Breast epithelium (tissue), 4 donors: ENCODE data around the gene PTPRN2. TPM values are rescaled to one million over a fixed set of nuclear protein-coding genes. Genes with fewer than 3 reads are reported as not detected.

Source experiments
- DNase-seq, 2 donors: peaks; one replicate each; pipeline ENCODE4 v3.0.0-alpha.2; 2019; ENCODE audit warnings: low spot score in 2 of 2
- H3K27ac ChIP-seq, 2 donors: fragments of 200-600 bp; sonication (generic) in 1 of 2; one replicate each; pipeline ENCODE4 v1.5.1; 2016 to 2019; ENCODE audit warnings: mild to moderate bottlenecking in 1 of 2
- H3K27me3 ChIP-seq, 2 donors: fragments of 200-600 bp; sonication (generic) in 1 of 2; one replicate each; pipeline versions ENCODE4 v1.5.1 to v1.6.0; 2017 to 2019; ENCODE audit warnings: control low read depth in 1 of 2, mild to moderate bottlenecking in 1 of 2
- H3K36me3 ChIP-seq: fragments of 200-600 bp; one replicate; pipeline ENCODE4 v1.5.1; 2019
- H3K4me1 ChIP-seq, 2 donors: fragments of 200-600 bp; sonication (generic); one replicate each; pipeline ENCODE4 v1.5.1; 2016 to 2019; ENCODE audit warnings: control low read depth in 1 of 2
- H3K4me3 ChIP-seq, 3 donors: fragments of 200-600 bp; sonication (generic); 1 replicate in 2 of 3; 2 replicates in 1 of 3; pipeline ENCODE4 v1.5.1; 2016 to 2019; ENCODE audit warnings: mild to moderate bottlenecking in 3 of 3, moderate library complexity in 2 of 3
- H3K9me3 ChIP-seq, 2 donors: fragments of 200-600 bp; sonication (generic) in 1 of 2; one replicate each; pipeline ENCODE4 v1.5.1; 2016 to 2019; ENCODE audit warnings: control low read depth in 1 of 2
- CTCF ChIP-seq, 3 donors: fragments of 450-650 bp; IDR thresholded peaks; one replicate each; pipeline ENCODE4 v1.5.1; 2016 to 2017; ENCODE audit warnings: antibody characterized with exemption in 3 of 3, mild to moderate bottlenecking in 3 of 3, moderate library complexity in 3 of 3
- POLR2A ChIP-seq: fragments of 450-650 bp; IDR thresholded peaks from one replicate; pipeline ENCODE4 v1.6.1; 2016; ENCODE audit warnings: antibody characterized with exemption, mild to moderate bottlenecking, moderate library complexity
- POLR2AphosphoS5 ChIP-seq, 3 donors: sonication (generic); formaldehyde crosslinking; IDR thresholded peaks; one replicate each; pipeline ENCODE4 v1.6.1; 2017; ENCODE audit warnings: antibody characterized with exemption in 3 of 3
- intact Hi-C: fragments of 100-400 bp; cut with DNase I; formaldehyde crosslinking; loops from one replicate; pipeline ENCODE4 v1.15.1; 2023; ENCODE audit warnings: low total_unique reads
- total RNA-seq, 3 donors: library from RNA; depleted of rRNA; stranded (reverse); fragments of >200 nt; gene quantifications; one replicate each; pipeline ENCODE4 v1.1.0, GENCODE V29; 2016

The PTPRN2 gene
- total RNA-seq, 3 donors from 2014 or later = 1.6 to 2.2 (median 2.2) TPM

- TF ChIP-seq POLR2AphosphoS5 (IDR thresholded peaks at IDR 0.05) = no peak
- DNase-seq = no peak
- intact Hi-C loops = no loop called here
- peaks cover 0 to 7% of the 10 kb centered on the region in 2 donors for H3K27me3 ChIP-seq
- H3K9me3 ChIP-seq = peaks cover 0 to 9% of the 10 kb centered on the region in 2 donors
- no peaks in the 10 kb centered on the region for H3K36me3 ChIP-seq
- no peaks in the 10 kb centered on the region for H3K4me1 ChIP-seq
- no peak overlapping the region for H3K4me3 ChIP-seq
- no peak overlapping the region for H3K27ac ChIP-seq
Observed at GRCh38 chr7:157543276-157543675, 1044.3 kb downstream of the PTPRN2 start.

GRCh38 chr7:157542068-157543021, 1045.3 kb downstream of the PTPRN2 start:
- TF ChIP-seq POLR2A (no peak), POLR2AphosphoS5 (IDR thresholded peaks at IDR 0.05) (no peak), CTCF (IDR thresholded peaks at IDR 0.05) (no peak)
- no peak for DNase-seq
- Histone ChIP-seq H3K9me3 (peaks cover 0 to 9% of the 10 kb centered on the region in 2 donors), H3K36me3 (no peaks in the 10 kb centered on the region), H3K4me3 (no peak overlapping the region), H3K27me3 (peaks cover 0 to 7% of the 10 kb centered on the region in 2 donors), H3K4me1 (no peaks in the 10 kb centered on the region), H3K27ac (no peak overlapping the region)
- intact Hi-C loops = no loop called here

- intact Hi-C loops = no loop called here
- TF ChIP-seq POLR2A = no peak
- TF ChIP-seq CTCF (IDR thresholded peaks at IDR 0.05) = no peak
- no peak for TF ChIP-seq POLR2AphosphoS5 (IDR thresholded peaks at IDR 0.05)
Observed at GRCh38 chr7:157541295-157542067, 1046.1 kb downstream of the PTPRN2 start.

GRCh38 chr7:157540606-157541294, 1046.9 kb downstream of the PTPRN2 start:
- intact Hi-C loops = no loop called here

More at GRCh38 chr7:157541295-157542067, 1046.1 kb downstream of the PTPRN2 start:
- Histone ChIP-seq H3K36me3 (no peaks in the 10 kb centered on the region), H3K27me3 (peaks cover 0 to 7% of the 10 kb centered on the region in 2 donors), H3K9me3 (peaks cover 0 to 9% of the 10 kb centered on the region in 2 donors), H3K4me3 (no peak overlapping the region), H3K27ac (no peak overlapping the region), H3K4me1 (no peaks in the 10 kb centered on the region)
- DNase-seq = no peak

More at GRCh38 chr7:157540606-157541294, 1046.9 kb downstream of the PTPRN2 start:
- TF ChIP-seq CTCF (IDR thresholded peaks at IDR 0.05) (no peak), POLR2A (no peak), POLR2AphosphoS5 (IDR thresholded peaks at IDR 0.05) (no peak)
- Histone ChIP-seq H3K27me3 (peaks cover 0 to 7% of the 10 kb centered on the region in 2 donors), H3K9me3 (peaks cover 0 to 9% of the 10 kb centered on the region in 2 donors), H3K27ac (no peak overlapping the region), H3K4me3 (no peak overlapping the region), H3K36me3 (no peaks in the 10 kb centered on the region), H3K4me1 (no peaks in the 10 kb centered on the region)
- no peak for DNase-seq
